HG03103 (cell line): ENCODE measurements around the gene PTPN1.
"Not testable (repeated sequence)": the region's sequence is repeated elsewhere in the genome, so short reads cannot be mapped to it uniquely, and the experiment has no call there.

Source experiments
- ATAC-seq: cut with Tn5 transposase; IDR thresholded peaks from one replicate; pipeline ENCODE4 v1.9.1; 2021; ENCODE audit warnings: low read depth; ENCODE audit not compliant: unreplicated experiment

The PTPN1 gene

DNA sequence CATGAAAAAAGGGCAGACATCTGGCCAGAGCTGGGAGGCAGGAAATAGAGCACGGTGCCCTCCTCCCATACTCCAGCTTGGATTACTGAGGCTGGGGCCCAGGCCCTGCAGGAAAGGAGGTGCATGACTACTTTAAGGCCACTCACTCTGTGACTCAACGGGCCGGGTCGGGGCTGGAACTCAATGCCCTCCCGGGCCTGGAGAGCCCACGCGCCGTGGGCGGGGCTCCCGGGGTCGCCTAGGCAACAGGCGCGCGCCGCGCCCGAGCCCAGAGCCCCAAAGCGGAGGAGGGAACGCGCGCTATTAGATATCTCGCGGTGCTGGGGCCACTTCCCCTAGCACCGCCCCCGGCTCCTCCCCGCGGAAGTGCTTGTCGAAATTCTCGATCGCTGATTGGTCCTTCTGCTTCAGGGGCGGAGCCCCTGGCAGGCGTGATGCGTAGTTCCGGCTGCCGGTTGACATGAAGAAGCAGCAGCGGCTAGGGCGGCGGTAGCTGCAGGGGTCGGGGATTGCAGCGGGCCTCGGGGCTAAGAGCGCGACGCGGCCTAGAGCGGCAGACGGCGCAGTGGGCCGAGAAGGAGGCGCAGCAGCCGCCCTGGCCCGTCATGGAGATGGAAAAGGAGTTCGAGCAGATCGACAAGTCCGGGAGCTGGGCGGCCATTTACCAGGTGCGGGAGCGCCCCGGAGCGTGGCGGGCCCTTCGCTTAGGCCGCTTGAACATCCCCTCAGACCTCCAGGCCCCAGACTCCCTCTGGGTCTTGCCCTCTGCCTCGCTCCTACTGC lies at the start of gene PTPN1:
PTPN1 (plus strand) TSS at position 461 of the 783 bp plus-strand sequence; CDS start at position 606, 145 bp downstream.
- ATAC-seq = peak; percentile 92

DNA sequence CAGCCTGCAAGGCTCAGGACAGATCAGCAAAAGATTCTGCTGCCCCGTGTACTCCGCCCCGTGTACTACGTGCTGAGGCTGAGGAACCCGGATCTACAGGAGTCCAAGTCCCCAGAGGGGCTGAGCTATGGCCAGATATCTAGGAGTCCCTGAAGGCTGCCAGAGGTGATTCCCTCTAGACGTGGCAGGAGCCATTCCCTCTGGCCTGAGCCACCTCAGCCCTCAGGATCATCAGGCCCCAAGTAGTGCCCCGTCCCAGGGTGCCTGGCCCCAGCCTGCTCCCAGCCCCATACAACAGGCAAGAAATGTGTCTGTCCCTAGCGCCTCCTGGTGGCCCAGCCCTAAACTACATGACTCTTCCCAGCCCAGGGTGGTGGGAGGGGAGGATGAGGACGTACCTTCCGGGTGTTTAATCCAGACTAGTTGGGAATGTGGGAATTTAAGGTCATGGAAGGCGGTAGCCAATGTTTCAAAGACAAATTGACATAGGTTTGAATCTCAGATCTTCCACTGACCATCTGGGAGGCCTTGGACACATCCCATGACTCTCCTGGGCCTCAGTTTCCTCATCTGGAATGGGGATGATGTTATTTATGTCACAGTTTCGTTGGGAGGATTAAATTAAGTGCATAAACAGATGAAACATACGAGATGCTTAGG lies 49.4 kb upstream of the PTPN1 start:
- no peak for ATAC-seq

DNA sequence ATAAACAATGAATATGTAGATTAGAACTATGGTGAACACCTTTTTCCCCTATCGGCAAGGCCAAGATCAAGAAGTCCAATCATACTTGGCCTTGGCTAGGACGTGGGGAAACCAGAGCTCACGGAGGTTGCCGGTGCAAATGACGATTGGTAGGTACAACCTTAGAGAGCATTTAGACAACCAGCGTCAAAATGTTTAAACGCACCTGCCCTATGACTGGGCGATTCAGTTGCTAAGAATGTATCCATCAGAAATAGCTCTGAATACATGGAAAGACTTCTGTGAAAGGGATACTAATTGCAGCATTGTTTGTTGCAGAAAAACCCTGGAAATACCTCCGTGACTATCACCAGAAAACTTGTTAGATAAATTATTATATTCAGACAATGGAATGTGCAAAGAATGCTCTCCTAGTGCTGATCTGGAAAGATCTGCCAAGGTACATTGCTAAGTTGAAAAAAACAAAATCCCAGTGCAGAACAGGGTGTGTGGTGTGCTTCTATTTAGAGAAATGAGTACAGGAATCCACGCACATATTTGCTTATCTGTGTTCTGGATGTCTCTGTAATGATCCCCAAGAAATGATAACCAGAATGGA lies 48.0 kb upstream of the PTPN1 start:
- ATAC-seq = no peak

DNA sequence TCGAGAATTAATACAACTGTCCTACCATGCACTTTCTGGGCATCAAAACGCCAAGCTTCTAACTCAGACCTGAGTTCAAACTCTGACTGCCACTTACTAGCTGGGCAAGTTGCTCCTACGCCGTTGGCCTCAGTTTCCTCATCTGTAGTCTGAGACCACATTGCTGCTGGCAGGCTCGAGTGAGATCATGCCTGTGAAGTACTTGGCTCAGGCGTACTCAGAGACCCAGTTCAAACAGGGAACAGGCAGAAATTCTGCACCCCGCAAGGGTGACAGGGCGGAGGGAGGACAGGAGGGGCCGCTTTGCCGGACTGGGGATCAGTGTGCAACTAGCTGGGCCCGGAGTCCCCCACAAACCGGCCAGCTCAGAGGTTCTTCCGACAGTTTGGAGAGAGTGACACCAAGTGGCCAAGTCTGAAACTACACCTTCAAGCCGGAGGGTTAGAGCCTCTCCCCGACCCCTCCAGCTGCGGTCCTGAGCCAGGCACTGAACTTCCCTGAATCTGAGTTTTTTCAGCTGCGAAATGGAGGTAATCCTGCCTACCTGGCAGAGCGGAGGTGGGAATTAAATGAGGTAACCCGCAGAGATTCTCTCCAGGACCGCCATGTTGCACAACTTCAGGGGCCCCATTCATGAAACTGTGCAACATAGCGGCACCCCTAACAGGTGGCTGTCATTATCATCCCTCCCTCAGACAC lies 46.0 kb upstream of the PTPN1 start:
- ATAC-seq = no peak

GRCh38 chr20:50464725-50465650 lies 45.2 kb upstream of the PTPN1 start:
- no peak for ATAC-seq

GRCh38 chr20:50467174-50467573 lies 43.0 kb upstream of the PTPN1 start:
- ATAC-seq = no peak

GRCh38 chr20:50467718-50468356 lies 42.3 kb upstream of the PTPN1 start:
- ATAC-seq = no peak

DNA sequence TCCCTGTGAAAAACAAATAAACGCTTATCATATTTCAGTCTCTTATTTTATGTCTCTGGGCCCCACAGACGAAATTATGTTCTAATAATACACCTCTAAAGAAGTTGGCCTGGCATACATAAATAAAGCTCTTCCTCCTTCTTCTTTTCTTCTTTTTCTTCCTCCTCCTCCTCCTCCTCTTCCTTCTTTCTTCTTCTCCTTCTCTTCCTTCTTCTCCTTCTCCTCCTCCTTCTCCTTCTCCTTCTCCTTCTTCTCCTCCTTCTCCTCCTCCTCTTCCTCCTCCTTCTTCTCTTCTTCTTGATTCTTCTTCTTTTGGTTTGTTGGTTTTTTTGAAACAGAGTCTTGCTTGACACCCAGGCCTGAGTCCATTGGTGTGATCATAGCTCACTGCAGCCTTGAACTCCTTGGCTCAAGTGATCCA lies 41.8 kb upstream of the PTPN1 start:
- ATAC-seq = no peak

- no peak for ATAC-seq
Measured at GRCh38 chr20:50469176-50469723, 40.9 kb upstream of the PTPN1 start.

DNA sequence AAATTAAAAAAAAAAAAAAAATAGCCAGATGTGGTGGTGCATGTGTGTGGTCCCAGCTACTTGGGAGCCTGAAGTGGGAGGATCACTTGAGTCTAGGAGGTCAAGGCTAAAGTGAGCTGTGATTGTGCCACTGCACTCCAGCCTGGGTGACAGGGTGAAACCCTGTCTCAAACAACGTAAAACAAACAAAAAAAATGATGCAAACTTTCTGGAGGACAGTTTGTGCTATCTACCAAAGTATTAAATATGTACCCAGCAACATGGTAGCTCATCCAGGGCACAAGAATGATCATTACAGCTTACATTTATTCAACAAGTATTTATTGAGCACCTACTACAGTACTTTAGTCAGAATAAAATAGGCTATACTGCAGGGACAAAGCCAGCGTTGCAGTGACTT lies 40.4 kb upstream of the PTPN1 start:
- ATAC-seq = no peak

DNA sequence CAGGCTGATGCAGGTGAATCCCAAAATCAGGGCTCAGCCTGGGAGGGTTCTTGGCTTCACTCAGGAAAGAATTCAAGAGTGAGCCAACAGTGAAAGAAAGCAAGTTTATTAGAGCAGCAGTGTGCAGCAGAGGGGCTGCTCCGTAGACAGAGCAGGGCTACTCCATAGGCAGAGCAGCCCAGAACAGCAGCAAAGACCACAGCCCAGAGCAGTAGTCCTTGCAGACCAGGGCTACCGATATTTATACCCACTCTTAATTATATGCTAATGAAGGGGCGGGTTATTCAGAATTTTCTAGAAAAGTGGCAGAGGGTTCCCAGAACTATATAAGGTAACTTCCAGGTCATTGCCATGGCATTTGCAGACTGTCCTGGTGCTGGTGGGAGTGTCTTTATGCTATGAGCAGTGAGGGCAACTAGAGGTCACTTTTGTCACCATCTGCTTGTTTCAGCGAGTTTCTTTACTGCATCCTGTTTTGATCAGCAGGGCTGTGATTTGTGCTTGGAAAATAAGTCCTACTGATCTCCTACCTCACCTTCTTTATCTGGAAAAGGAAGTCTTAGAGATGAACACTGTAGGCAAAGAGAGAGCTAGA lies 39.8 kb upstream of the PTPN1 start:
- no peak for ATAC-seq

GRCh38 chr20:50471231-50471630 lies 39.0 kb upstream of the PTPN1 start:
- no peak for ATAC-seq

DNA sequence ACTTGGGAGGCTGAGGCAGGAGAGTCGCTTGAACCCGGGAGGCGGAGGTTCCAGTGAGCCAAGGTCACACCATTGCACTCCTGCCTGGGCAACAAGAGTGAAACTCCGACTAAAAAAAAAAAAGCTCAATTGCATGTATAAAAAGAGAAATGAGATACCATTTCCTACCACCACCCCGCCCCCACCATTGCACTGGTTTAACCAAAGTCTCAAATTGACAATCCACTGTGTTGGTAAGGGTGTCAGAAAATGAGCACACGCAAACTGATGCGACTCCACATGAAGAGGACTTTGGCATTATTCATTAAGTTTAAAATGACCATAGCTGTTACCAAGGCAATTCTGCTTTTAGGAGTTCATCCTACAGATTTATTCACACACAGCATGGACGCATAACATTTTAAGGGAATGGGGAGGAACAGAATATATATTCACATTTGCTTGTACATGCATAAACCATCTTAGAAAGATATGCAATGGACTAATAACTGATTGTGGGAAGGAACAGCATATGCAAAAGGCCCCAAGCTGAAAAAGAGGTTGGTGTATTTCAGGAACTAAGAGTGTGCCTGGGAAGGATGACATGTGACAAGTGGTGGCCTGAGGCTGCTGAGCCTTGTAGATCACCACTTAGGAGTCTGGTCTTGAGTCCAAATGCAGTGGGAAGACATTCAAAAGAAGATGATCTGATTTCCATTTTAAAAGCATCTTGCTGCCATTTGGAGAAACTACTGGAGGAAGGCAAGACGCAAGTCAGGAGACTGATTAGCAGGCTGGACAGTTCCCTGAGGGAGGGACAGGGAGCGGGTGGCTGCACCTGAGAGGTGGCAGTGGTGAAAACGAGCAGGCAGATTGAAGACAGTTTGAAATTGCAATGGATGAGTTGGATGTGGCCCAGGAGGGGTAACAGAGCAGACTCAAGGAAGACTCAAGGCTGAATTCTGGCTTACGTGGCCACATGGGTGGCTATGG lies 37.2 kb upstream of the PTPN1 start:
- no peak for ATAC-seq

DNA sequence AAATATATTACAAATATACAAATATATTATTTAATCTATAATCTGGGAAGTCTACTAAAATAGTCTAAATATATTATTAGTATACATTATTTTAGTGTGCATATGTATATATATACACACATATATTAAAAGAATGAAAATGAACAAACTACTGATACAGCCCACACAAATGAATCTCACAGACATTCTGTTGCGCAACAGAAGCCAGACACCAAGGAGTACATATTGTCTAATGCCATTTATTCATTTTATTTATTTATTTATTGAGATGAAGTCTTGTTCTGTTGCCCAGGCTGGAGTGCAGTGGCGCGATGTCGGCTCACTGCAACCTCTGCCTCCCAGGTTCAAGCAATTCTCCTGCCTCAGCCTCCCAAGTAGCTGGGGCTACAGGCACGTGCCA lies 35.8 kb upstream of the PTPN1 start:
- ATAC-seq = not testable (repeated sequence)

GRCh38 chr20:50475681-50476292 lies 34.4 kb upstream of the PTPN1 start:
- ATAC-seq = no peak

DNA sequence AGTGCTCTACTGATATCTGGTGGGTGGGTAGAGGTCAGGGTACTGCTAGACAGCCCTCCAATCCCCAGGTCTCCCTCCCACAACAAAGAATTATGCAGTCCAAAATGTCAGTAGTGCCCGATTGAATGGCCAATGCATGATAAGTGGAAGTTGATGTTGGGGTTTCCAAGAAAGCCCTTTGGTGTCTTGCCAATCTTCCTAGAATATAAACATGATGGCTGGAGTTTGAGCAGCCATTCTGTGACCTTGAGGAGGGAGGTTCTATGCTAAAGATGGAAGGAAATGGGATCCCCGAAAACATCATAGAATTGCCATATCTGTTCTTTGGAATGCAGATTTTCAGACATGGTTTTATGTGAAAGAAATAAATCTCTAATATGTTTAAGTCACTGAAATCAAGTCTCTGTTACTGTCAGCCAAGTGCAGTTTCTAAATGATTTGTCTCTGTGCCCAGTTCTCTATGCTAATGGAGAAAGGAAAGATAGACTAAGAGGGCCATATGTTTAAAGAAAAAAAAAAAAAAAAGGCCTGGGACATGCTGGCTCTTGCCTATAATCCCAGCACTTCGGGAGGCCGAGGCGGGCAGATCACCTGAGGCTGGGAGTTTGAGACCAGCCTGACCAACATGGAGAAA lies 32.8 kb upstream of the PTPN1 start:
- no peak for ATAC-seq
